OCI-LY7 (cell line): ENCODE measurements around the gene TMEM150C. TPM values are rescaled to one million over a fixed set of nuclear protein-coding genes. Genes with fewer than 3 reads are reported as not detected.
A peak's percentile ranks its signal among the peaks of the same experiment; 100 is the strongest.

ENCODE experiments used
- Bru-seq: library from RNA; stranded (reverse); fragments of 400-500 nt; gene quantifications from one replicate; lab custom pipeline; 2021; lab: Mats Ljungman, UMichigan
- BruChase-seq, 2 experiments: library from RNA; stranded (reverse); fragments of 400-500 nt; gene quantifications; one replicate each; lab custom pipeline; 2021; lab: Mats Ljungman, UMichigan
- BruUV-seq: library from RNA; stranded (reverse); fragments of 400-500 nt; replicated peaks from 2 replicates; lab custom pipeline; 2021; lab: Mats Ljungman, UMichigan
- CTCF ChIA-PET: fragments of 300-600 bp; sonication (Branson Sonifier 250); formaldehyde crosslinking; loops from one replicate; lab custom pipeline; 2022; ENCODE audit warnings: antibody characterized with exemption; ENCODE audit not compliant: unreplicated experiment; lab: Charles Lee
- POLR2A ChIA-PET: fragments of 300-600 bp; sonication (Branson Sonifier 250); formaldehyde crosslinking; loops from one replicate; lab custom pipeline; 2022; ENCODE audit warnings: antibody characterized with exemption; lab: Charles Lee
- DNase-seq: peaks from one replicate; pipeline ENCODE4 v3.0.0-alpha.2; 2015; ENCODE audit warnings: low spot score
- H2AFZ ChIP-seq: fragments of 200-600 bp; sonication (generic), shearing (Covaris generic); 2 replicates; pipeline ENCODE4 v1.6.1; 2014; ENCODE audit warnings: mild to moderate bottlenecking, antibody characterized with exemption, low read length, moderate library complexity
- H3K27ac ChIP-seq: fragments of 200-600 bp; sonication (generic); 2 replicates; pipeline ENCODE4 v1.5.1; 2014; ENCODE audit warnings: mixed run types, low read depth, mild to moderate bottlenecking, moderate library complexity, low read length, inconsistent platforms; ENCODE audit not compliant: poor library complexity, severe bottlenecking
- H3K36me3 ChIP-seq: fragments of 200-600 bp; sonication (generic); 2 replicates; pipeline ENCODE4 v1.6.1; 2014; ENCODE audit warnings: mild to moderate bottlenecking, antibody characterized with exemption, low read length, moderate library complexity, mixed read lengths; ENCODE audit not compliant: insufficient read depth
- H3K4me1 ChIP-seq: fragments of 200-600 bp; sonication (generic); 2 replicates; pipeline ENCODE4 v1.5.1; 2014; ENCODE audit warnings: mild to moderate bottlenecking, low read length; ENCODE audit not compliant: insufficient read depth, poor library complexity, severe bottlenecking
- H3K4me2 ChIP-seq: fragments of 200-600 bp; sonication (generic); 2 replicates; pipeline ENCODE4 v1.6.1; 2014; ENCODE audit warnings: mild to moderate bottlenecking, low read length
- H3K4me3 ChIP-seq: fragments of 200-600 bp; sonication (generic); 2 replicates; pipeline ENCODE4 v1.5.1; 2014; ENCODE audit warnings: mild to moderate bottlenecking, low read depth, low read length; ENCODE audit not compliant: poor library complexity, severe bottlenecking
- H3K79me2 ChIP-seq: fragments of 200-600 bp; sonication (generic); 2 replicates; pipeline ENCODE4 v1.6.1; 2016; ENCODE audit warnings: low read depth, mild to moderate bottlenecking, low read length, moderate library complexity, mixed read lengths; ENCODE audit not compliant: insufficient read depth
- H3K9me2 ChIP-seq: fragments of 200-600 bp; sonication (generic); 2 replicates; pipeline ENCODE4 v1.6.1; 2016; ENCODE audit warnings: mild to moderate bottlenecking, low read length, mixed read lengths; ENCODE audit not compliant: insufficient read depth
- H3K9me3 ChIP-seq: fragments of 200-600 bp; sonication (generic); 2 replicates; pipeline ENCODE4 v1.6.1; 2014; ENCODE audit warnings: mild to moderate bottlenecking, mixed run types, low read length, mixed read lengths
- H4K20me1 ChIP-seq: fragments of 200-600 bp; sonication (generic); 2 replicates; pipeline ENCODE4 v1.6.1; 2014; ENCODE audit warnings: mild to moderate bottlenecking, antibody characterized with exemption, low read length, moderate library complexity, mixed read lengths; ENCODE audit not compliant: insufficient read depth
- CTCF ChIP-seq: fragments of 200-600 bp; sonication (generic); conservative IDR thresholded peaks from 2 replicates; pipeline ENCODE4 v1.5.1; 2014; ENCODE audit warnings: mild to moderate bottlenecking, antibody characterized with exemption, low read length, moderate library complexity, mixed read lengths
- EZH2phosphoT487 ChIP-seq: fragments of 200-600 bp; sonication (generic); IDR thresholded peaks from 2 replicates; pipeline ENCODE4 v1.6.1; 2018; ENCODE audit warnings: low read depth, borderline replicate concordance, mild to moderate bottlenecking, mixed run types, antibody characterized with exemption, low read length, moderate library complexity, mixed read lengths
- intact Hi-C: fragments of 100-400 bp; cut with micrococcal nuclease; formaldehyde crosslinking; loops from one replicate; pipeline ENCODE4 v1.10.0; 2022; ENCODE audit not compliant: unreplicated experiment
- long read RNA-seq: library from polyadenylated mRNA; stranded (forward); transcript quantifications from one replicate; pipeline ENCODE4 v2.0.0, GENCODE V29; 2022
- total RNA-seq, 2 experiments: library from RNA; depleted of rRNA in 1 of 2; stranded (reverse); fragments of >200 nt in 1 of 2; shearing (Covaris generic) in 1 of 2; gene quantifications; 2 replicates each; pipeline ENCODE4 v1.2.3, GENCODE V29; 2014 to 2022

TMEM150C gene
- total RNA-seq (2014; rRNA removed; shearing (Covaris generic)) (not detected in 2 replicates), total RNA-seq (2022) (not detected in 2 replicates), Bru-seq, nascent RNA (percentile 2 among the genes with signal in this experiment), BruChase-seq, experiment 1, labeled RNA remaining after a 6-hour chase (percentile 2 among the genes with signal in this experiment), BruChase-seq, experiment 2, labeled RNA remaining after a 2-hour chase (percentile 2 among the genes with signal in this experiment)
- long read RNA-seq, partial matches to known transcripts, result 0 of 1 reads
- long read RNA-seq, other reads (novel, unspliced or antisense), result 1 of 1 reads

- Histone ChIP-seq H3K9me2 (no peaks in the 10 kb centered on the region), H3K4me1 (no peaks in the 10 kb centered on the region), H3K36me3 (no peaks in the 10 kb centered on the region), H3K4me3 (no peak within 1 kb of the TSS), H3K4me2 (no peak within 1 kb of the TSS), H3K79me2 (no peaks in the 10 kb centered on the region), H3K27ac (no peak within 1 kb of the TSS), H2AFZ (no peak within 1 kb of the TSS), H4K20me1 (no peaks in the 10 kb centered on the region), H3K9me3 (no peaks in the 10 kb centered on the region)
- DNase-seq, result no peak
- CTCF ChIA-PET, result no interaction called here
- TF ChIP-seq CTCF (no peak), EZH2phosphoT487 (no peak)
- POLR2A ChIA-PET, result no interaction called here
- intact Hi-C loops, result no loop called here
- no TSS peak for BruUV-seq
Observed at GRCh38 chr4:82561786-82562563, at the start of gene TMEM150C. Gene TMEM150C (minus strand): TSS chr4:82561988. CDS start chr4:82504657, 57,331 bp downstream.

- BruUV-seq, result no TSS peak
- Histone ChIP-seq H3K27ac (no peak overlapping the region), H3K36me3 (no peaks in the 10 kb centered on the region), H3K4me3 (no peak overlapping the region), H4K20me1 (no peaks in the 10 kb centered on the region), H2AFZ (no peak overlapping the region), H3K9me2 (no peaks in the 10 kb centered on the region), H3K79me2 (no peaks in the 10 kb centered on the region), H3K4me1 (no peaks in the 10 kb centered on the region), H3K4me2 (no peak overlapping the region), H3K9me3 (no peaks in the 10 kb centered on the region)
- no peak for DNase-seq
- CTCF ChIA-PET, result no interaction called here
- intact Hi-C loops, result no loop called here
- POLR2A ChIA-PET, result no interaction called here
- TF ChIP-seq CTCF (no peak), EZH2phosphoT487 (no peak)
Observed at GRCh38 chr4:82611527-82611926, 49.7 kb upstream of the TMEM150C start.

DNA sequence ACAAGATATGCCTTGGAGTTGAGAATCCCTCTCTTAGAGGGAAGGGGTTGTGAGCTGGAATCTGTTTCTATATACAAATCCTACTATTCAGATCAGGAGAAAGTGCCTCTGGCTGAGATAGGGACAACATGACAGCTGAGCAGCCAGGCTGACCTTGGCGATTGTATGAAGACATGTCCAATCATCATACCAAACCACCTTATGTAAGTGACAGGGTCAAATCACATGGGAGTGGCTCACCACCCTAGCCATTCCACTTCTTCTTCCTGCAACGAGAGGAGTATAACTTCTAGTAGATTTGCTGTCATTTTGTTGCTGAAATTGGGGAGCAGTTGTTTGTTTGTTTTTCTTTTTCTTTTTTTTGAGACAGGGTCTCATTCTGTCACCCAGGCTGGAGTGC lies 48.3 kb upstream of the TMEM150C start:
- POLR2A ChIA-PET, result no interaction called here
- Histone ChIP-seq H3K79me2 (no peaks in the 10 kb centered on the region), H3K4me2 (no peak overlapping the region), H3K4me3 (no peak overlapping the region), H3K36me3 (no peaks in the 10 kb centered on the region), H4K20me1 (no peaks in the 10 kb centered on the region), H3K27ac (no peak overlapping the region), H3K9me2 (no peaks in the 10 kb centered on the region), H3K9me3 (no peaks in the 10 kb centered on the region), H2AFZ (no peak overlapping the region), H3K4me1 (no peaks in the 10 kb centered on the region)
- TF ChIP-seq CTCF (no peak), EZH2phosphoT487 (no peak)
- CTCF ChIA-PET, result no interaction called here
- intact Hi-C loops, result no loop called here
- no peak for DNase-seq
- no TSS peak for BruUV-seq
